ENCODE results near the gene SP100. TPM values are rescaled to one million over a fixed set of nuclear protein-coding genes. Genes with fewer than 3 reads are reported as not detected.

The SP100 gene
- total and polyA plus RNA-seq, 2 of the 8 experiments (the other 6 are each of a cell fraction or from before 2014, with no cell fraction given), result 0.06 to 1.1 TPM

GRCh38 chr2:230455005-230455684 is 39.1 kb downstream of the SP100 start:
- H3K9ac ChIP-seq (replicated peaks in 1 of 4; ENCODE audit: extremely low read depth in 1 of 4, low read depth in 3 of 4, low read length in 3 of 4), result no peak overlapping the region
- no peak overlapping the region for H2AK5ac ChIP-seq (ENCODE audit: low read depth, low read length)
- no peak overlapping the region for H4K8ac ChIP-seq (ENCODE audit: extremely low read depth, insufficient read depth, low read length)
- H3K4me2 ChIP-seq (ENCODE audit: insufficient read depth in 1 of 2, low read depth in 2 of 2, low read length in 2 of 2), result no peak overlapping the region
- 94% methylated on average over 2 of the region's 2 CpGs; no CpG with 5 or more reads in 1 of the 2 experiments for WGBS, 2 experiments (ENCODE audit: extremely low coverage in 1 of 2, insufficient coverage in 1 of 2, insufficient read length in 1 of 2, insufficient replicate concordance in 2 of 2, low coverage in 1 of 2, low lambda C conversion rate in 2 of 2, missing lambda C conversion rate in 1 of 2)
- no peak overlapping the region for H4K91ac ChIP-seq (replicated peaks; ENCODE audit: insufficient read length, low read length)
- DNase-seq (ENCODE audit: low read depth in 1 of 2, low spot score in 2 of 2), result no peak
- no peak overlapping the region for H3K56ac ChIP-seq (replicated peaks; ENCODE audit: insufficient read length, low read depth, low read length)
- H3K27me3 ChIP-seq (replicated peaks in 1 of 4; ENCODE audit: control insufficient read depth in 3 of 4, extremely low read depth in 1 of 4, insufficient read depth in 3 of 4, low read length in 3 of 4), result no peaks in the 10 kb centered on the region
- H3K27ac ChIP-seq (ENCODE audit: low read depth, low read length), result no peak overlapping the region
- H3K9me3 ChIP-seq (ENCODE audit: insufficient read depth in 2 of 2, low read depth in 1 of 2, low read length in 1 of 2), result no peaks in the 10 kb centered on the region
- ChIA-PET CTCF (ENCODE audit: partially characterized antibody) (no interaction called here), POLR2A (ENCODE audit: partially characterized antibody) (no interaction called here)
- no peaks in the 10 kb centered on the region for H3K79me2 ChIP-seq (ENCODE audit: control insufficient read depth in 1 of 2, insufficient read depth in 2 of 2, low read length in 2 of 2)
- no peak overlapping the region for H3K14ac ChIP-seq (ENCODE audit: insufficient read length)
- H3K4me1 ChIP-seq (replicated peaks in 1 of 4; ENCODE audit: control insufficient read depth in 3 of 4, insufficient read depth in 4 of 4, low read length in 3 of 4), result peaks cover 4 to 14% (median 6%) of the 10 kb centered on the region in 4 experiments
- H3K23me2 ChIP-seq (ENCODE audit: low read depth, low read length), result no peaks in the 10 kb centered on the region
- H2BK120ac ChIP-seq (replicated peaks; ENCODE audit: low read depth, low read length), result no peak overlapping the region
- no peak overlapping the region for H2AFZ ChIP-seq (ENCODE audit: low read length)
- H3K4me3 ChIP-seq (ENCODE audit: extremely low read depth in 1 of 4, insufficient read depth in 2 of 4, low read depth in 3 of 4, low read length in 4 of 4), result no peak overlapping the region
- TF ChIP-seq GTF2F1 (IDR thresholded peaks at IDR 0.05; ENCODE audit: borderline replicate concordance, low read depth, low read length) (no peak), CBX8 (IDR thresholded peaks at IDR 0.05; ENCODE audit: borderline replicate concordance, low read depth, low read length) (no peak), ASH2L (IDR thresholded peaks at IDR 0.05; ENCODE audit: low read length) (no peak), POLR2A (IDR thresholded peaks at IDR 0.05; ENCODE audit: control extremely low read depth in 1 of 2, low read depth in 2 of 2, low read length in 2 of 2) (no peak), SP4 (IDR thresholded peaks at IDR 0.05; ENCODE audit: low read length) (no peak), USF2 (IDR thresholded peaks at IDR 0.05; ENCODE audit: low read length) (no peak), ATF3 (IDR thresholded peaks at IDR 0.05; ENCODE audit: insufficient read depth, low read depth, low read length) (no peak), HDAC2 (IDR thresholded peaks at IDR 0.05; ENCODE audit: borderline replicate concordance in 1 of 2, low read depth in 2 of 2, low read length in 2 of 2) (no peak), BRCA1 (IDR thresholded peaks at IDR 0.05; ENCODE audit: low read depth, low read length) (no peak), HDAC6 (IDR thresholded peaks at IDR 0.05; ENCODE audit: low read depth, low read length) (no peak), KDM1A (IDR thresholded peaks at IDR 0.05; ENCODE audit: borderline replicate concordance, low read length) (no peak), SIX5 (IDR thresholded peaks at IDR 0.05; ENCODE audit: low read depth, low read length) (no peak), YY1 (IDR thresholded peaks at IDR 0.05; ENCODE audit: low read depth, low read length) (no peak)
- no peak overlapping the region for H3K23ac ChIP-seq (ENCODE audit: insufficient read length)
- H4K20me1 ChIP-seq (replicated peaks in 1 of 2; ENCODE audit: control insufficient read depth in 1 of 2, insufficient read depth in 2 of 2, low read length in 2 of 2), result no peaks in the 10 kb centered on the region
- H2BK5ac ChIP-seq (ENCODE audit: low read depth, low read length), result no peak overlapping the region
- no peak overlapping the region for H3K18ac ChIP-seq (ENCODE audit: extremely low read depth, low read length)
- H4K5ac ChIP-seq (ENCODE audit: insufficient read length, low read depth, low read length), result no peak overlapping the region
- FAIRE-seq, result no peak
- no peaks in the 10 kb centered on the region for H3K79me1 ChIP-seq (ENCODE audit: low read depth, low read length)
- H3K4ac ChIP-seq (replicated peaks; ENCODE audit: insufficient read length, low read depth, low read length), result no peak overlapping the region
- no peak overlapping the region for H2BK12ac ChIP-seq (ENCODE audit: low read depth, low read length)
- H2BK15ac ChIP-seq (ENCODE audit: low read length), result no peak overlapping the region
- no peak overlapping the region for H2BK20ac ChIP-seq (ENCODE audit: low read length)
- H3K36me3 ChIP-seq (ENCODE audit: control insufficient read depth in 2 of 4, insufficient read depth in 4 of 4, low read length in 3 of 4), result no peaks in the 10 kb centered on the region
